Skeletal muscle tissue (tissue), 4 donors: ENCODE data around the gene SPC25. TPM values are rescaled to one million over a fixed set of nuclear protein-coding genes. Genes with fewer than 3 reads are reported as not detected.

Experiments used
- H3K27ac ChIP-seq: one replicate; pipeline ENCODE4 v1.7.0; 2013; ENCODE audit warnings: mild to moderate bottlenecking, low read depth, low read length, inconsistent platforms
- H3K27me3 ChIP-seq, 3 donors: one replicate each; pipeline ENCODE4 v1.7.0; 2013; ENCODE audit warnings: low read length in 3 of 3; ENCODE audit not compliant: control insufficient read depth in 3 of 3, insufficient read depth in 3 of 3
- H3K36me3 ChIP-seq, 3 donors: one replicate each; pipeline ENCODE4 v1.7.0; 2013; ENCODE audit warnings: low read length in 3 of 3; ENCODE audit not compliant: control insufficient read depth in 3 of 3, insufficient read depth in 3 of 3
- H3K4me1 ChIP-seq, 3 donors: one replicate each; pipeline ENCODE4 v1.7.0; 2013; ENCODE audit warnings: low read length in 3 of 3, mild to moderate bottlenecking in 3 of 3; ENCODE audit not compliant: control insufficient read depth in 3 of 3, insufficient read depth in 3 of 3
- H3K4me3 ChIP-seq, 3 donors: one replicate each; pipeline ENCODE4 v1.7.0; 2013; ENCODE audit warnings: low read length in 3 of 3
- H3K9ac ChIP-seq, 3 donors: one replicate each; pipeline ENCODE4 v1.7.0; 2013; ENCODE audit warnings: low read length in 3 of 3, mild to moderate bottlenecking in 3 of 3, moderate library complexity in 2 of 3, low read depth in 1 of 3
- H3K9me3 ChIP-seq, 3 donors: one replicate each; pipeline ENCODE4 v1.7.0; 2013; ENCODE audit warnings: low read length in 3 of 3; ENCODE audit not compliant: control insufficient read depth in 3 of 3
- total RNA-seq: library from RNA; depleted of rRNA; stranded (reverse); fragments of >200 nt; gene quantifications from one replicate; pipeline ENCODE4 v1.2.3, GENCODE V29; 2014
- donor health status: Osteomylitis.

Gene SPC25
- total RNA-seq, 1 donor from 2014 or later, result 3.7 TPM

DNA sequence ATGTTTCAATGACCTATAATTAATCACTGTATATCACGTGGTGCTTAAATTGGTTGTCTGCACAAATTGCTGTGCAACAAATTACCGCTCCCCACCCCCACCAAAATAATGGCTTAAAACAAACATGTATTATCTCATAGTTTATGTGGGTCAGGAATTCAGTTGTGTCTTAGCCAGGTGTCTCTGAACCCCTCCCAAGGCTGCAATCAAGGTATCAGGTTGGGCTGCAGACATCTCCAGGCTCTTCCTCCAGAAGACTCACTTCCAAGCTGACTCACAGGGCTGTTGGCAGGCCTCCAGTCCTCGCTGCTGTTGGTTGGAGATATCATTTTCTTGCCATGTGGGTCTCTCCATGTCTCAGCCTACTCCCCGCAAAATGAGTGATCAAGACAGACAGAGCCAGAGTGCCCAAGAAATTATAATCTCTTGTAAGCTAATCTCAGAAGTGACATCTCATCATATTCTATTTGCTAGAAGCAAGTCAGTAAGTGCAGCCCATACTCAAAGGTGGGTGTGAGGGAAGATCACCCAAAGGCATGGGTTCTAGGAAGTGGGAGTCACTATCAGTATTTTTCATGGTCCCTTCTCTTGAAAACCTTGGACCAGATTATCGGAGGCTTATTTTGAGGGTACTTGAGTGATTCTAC lies 38.4 kb downstream of the SPC25 start:
- Histone ChIP-seq H3K27me3 (no peaks in the 10 kb centered on the region), H3K27ac (no peak overlapping the region), H3K4me3 (no peak overlapping the region), H3K9me3 (no peaks in the 10 kb centered on the region), H3K4me1 (peaks cover 0 to 4% (median 0%) of the 10 kb centered on the region in 3 donors), H3K9ac (no peak overlapping the region), H3K36me3 (no peaks in the 10 kb centered on the region)

DNA sequence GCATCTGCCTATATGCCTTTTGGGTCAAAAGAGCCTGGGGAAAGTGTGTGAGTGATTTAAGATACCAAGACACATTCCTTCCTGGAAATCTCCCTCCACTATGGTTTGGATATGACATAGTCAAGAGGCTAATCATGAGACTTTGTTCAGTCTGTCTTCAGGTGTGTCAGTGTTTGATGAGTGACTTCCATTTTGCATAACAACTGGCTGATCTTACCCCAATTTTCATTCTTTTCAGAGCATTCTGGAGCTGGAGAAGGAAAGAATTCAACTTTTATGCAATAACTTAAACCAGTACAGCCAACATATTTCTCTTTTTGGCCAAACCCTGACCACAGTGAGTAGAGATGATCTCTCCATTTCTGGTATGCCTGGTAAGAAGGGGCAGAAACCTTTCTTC lies 39.4 kb downstream of the SPC25 start:
- Histone ChIP-seq H3K27me3 (no peaks in the 10 kb centered on the region), H3K36me3 (no peaks in the 10 kb centered on the region), H3K4me3 (no peak overlapping the region)

DNA sequence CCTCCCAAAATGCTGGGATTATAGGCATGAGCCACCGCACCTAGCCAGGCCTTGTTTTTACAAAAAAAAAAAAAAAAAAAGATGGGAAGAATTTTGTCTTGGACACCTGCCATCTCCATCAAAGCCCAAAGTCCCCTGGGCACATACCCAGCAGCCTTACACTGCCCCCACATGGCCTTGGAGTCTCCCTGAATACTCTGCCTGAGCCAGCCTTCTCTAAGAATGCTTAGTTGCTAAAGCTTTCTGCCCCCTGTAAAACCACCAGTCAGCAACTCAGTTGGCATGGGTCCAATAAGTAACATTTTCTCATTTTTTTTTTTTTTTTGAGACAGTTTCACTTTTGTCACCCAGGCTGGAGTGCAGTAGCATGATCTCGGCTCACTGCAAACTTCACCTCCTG lies 40.6 kb downstream of the SPC25 start:
- H3K27ac ChIP-seq, result no peak overlapping the region
- H3K36me3 ChIP-seq, result no peaks in the 10 kb centered on the region
- H3K27me3 ChIP-seq, result no peaks in the 10 kb centered on the region
- H3K9me3 ChIP-seq, result no peaks in the 10 kb centered on the region
- no peak overlapping the region for H3K4me3 ChIP-seq
- H3K4me1 ChIP-seq, result peaks cover 0 to 4% (median 0%) of the 10 kb centered on the region in 3 donors
- no peak overlapping the region for H3K9ac ChIP-seq

More for the DNA sequence above, 39.4 kb downstream of the SPC25 start:
- Histone ChIP-seq H3K4me1 (peaks cover 0 to 4% (median 0%) of the 10 kb centered on the region in 3 donors), H3K9ac (no peak overlapping the region), H3K27ac (no peak overlapping the region), H3K9me3 (no peaks in the 10 kb centered on the region)

DNA sequence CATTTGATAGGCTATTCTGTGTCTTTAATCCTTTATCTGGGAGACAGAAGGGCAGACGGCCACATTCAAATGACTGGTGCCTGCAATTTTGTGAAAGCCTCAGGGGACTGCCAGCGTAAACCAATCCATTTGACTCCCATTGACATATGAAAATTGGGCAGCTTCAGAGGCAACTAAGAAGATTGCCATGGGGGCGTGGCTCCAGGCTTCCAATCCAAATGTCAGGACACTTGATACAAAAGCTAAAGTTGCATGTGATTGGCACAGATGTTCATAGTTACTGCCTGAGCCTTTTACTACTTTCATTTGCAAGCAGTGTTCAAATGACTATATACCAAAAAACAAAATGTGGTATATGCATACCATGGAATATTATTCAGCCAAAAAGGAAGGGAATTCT lies 42.0 kb downstream of the SPC25 start:
- Histone ChIP-seq H3K9ac (peak overlapping the region in 1 of 3 donors; percentile 14), H3K9me3 (no peaks in the 10 kb centered on the region), H3K36me3 (peaks cover 0 to 2% (median 0%) of the 10 kb centered on the region in 3 donors), H3K27ac (no peak overlapping the region), H3K4me1 (peaks cover 0 to 4% (median 0%) of the 10 kb centered on the region in 3 donors), H3K27me3 (no peaks in the 10 kb centered on the region), H3K4me3 (peak overlapping the region in 1 of 3 donors; percentile 33)

DNA sequence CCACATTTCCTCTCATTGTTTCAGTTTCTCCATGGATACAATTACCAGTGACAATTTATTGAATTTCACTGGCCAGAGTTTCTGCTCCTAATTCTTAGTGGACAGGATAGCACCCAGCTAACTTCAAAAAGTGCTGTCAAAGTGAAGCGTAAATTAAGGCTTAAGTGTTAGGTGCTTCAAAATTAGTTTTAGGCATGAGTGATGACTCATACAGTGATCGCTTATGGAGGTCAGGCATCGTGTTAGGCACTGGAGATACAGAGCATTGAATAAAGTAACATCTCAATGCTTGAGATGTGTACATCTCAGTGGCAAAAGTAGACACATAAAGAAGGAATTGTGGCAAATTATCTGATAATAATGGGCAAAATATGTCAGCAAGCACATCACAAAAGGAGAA lies 47.0 kb downstream of the SPC25 start:
- no peaks in the 10 kb centered on the region for H3K27me3 ChIP-seq
- H3K9me3 ChIP-seq, result no peaks in the 10 kb centered on the region
- peaks cover 0 to 2% (median 0%) of the 10 kb centered on the region in 3 donors for H3K36me3 ChIP-seq
- H3K4me3 ChIP-seq, result no peak overlapping the region
- H3K4me1 ChIP-seq, result no peaks in the 10 kb centered on the region
- H3K9ac ChIP-seq, result no peak overlapping the region
- no peak overlapping the region for H3K27ac ChIP-seq

DNA sequence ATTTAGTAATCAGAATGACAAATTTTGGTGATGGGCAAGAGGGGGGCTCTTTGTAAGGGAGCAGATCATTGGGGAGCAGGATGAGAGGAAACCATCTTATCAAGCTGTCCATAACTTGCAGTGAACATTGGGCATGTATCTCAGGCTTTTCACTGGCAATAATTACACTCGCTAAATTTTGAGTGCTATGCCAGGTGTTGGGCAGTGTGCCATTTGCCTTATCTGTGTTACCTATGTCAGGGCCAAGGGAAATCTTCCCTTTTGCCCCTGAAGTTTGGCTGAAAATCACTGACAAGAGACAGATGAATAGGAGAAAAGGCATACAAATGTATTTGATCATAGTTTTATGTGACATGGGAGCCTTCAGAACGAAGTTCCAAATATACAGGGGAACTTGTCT lies 48.8 kb downstream of the SPC25 start:
- Histone ChIP-seq H3K9ac (no peak overlapping the region), H3K9me3 (no peaks in the 10 kb centered on the region), H3K36me3 (peaks cover 0 to 2% (median 0%) of the 10 kb centered on the region in 3 donors), H3K27ac (no peak overlapping the region), H3K27me3 (no peaks in the 10 kb centered on the region), H3K4me1 (no peaks in the 10 kb centered on the region), H3K4me3 (no peak overlapping the region)

DNA sequence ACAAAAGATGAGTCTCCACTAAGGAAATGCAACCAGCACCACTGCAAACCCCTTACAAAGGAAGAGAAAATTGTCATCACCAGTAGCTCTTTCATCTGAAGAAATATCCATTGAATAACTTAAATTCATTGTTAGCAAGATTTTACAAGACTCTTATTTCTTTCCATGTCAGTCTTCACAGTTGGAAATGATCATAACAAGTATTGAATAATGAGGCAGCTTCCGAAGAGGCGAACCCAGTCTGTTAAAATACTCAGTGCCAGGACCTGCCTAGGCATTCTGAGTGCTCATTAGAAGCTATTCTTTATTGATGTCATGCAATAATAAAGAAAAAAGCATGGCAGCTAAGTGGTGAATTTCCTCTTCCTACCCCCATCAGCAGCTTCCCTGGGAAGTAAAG lies 54.3 kb downstream of the SPC25 start:
- no peak overlapping the region for H3K4me3 ChIP-seq
- no peak overlapping the region for H3K9ac ChIP-seq
- peaks cover 0 to 5% (median 0%) of the 10 kb centered on the region in 3 donors for H3K36me3 ChIP-seq
- peaks cover 0 to 2% (median 0%) of the 10 kb centered on the region in 3 donors for H3K9me3 ChIP-seq
- H3K27me3 ChIP-seq, result no peaks in the 10 kb centered on the region
- H3K27ac ChIP-seq, result no peak overlapping the region
- no peaks in the 10 kb centered on the region for H3K4me1 ChIP-seq

DNA sequence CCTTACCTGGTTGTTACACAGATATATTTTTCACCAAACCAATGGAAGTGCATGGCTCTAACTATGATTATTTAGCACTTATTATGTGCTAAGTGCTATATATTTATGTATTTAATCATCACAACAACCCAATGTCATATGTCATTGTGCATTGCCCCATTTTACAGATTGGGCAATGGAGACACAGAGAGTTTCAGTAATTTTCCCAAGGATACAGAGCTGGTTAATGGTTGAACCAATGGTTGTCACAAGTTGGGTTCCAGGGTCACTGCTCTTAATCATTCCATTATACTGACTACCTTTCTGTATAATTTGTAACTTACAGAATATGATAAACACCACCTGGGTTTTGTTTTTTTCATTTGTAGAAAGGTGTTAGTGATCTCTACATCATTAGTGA lies 58.6 kb downstream of the SPC25 start:
- Histone ChIP-seq H3K27ac (no peak overlapping the region), H3K4me3 (no peak overlapping the region), H3K36me3 (peaks cover 0 to 8% (median 0%) of the 10 kb centered on the region in 3 donors), H3K9me3 (peaks cover 0 to 3% (median 2%) of the 10 kb centered on the region in 3 donors), H3K4me1 (no peaks in the 10 kb centered on the region), H3K27me3 (no peaks in the 10 kb centered on the region), H3K9ac (no peak overlapping the region)

DNA sequence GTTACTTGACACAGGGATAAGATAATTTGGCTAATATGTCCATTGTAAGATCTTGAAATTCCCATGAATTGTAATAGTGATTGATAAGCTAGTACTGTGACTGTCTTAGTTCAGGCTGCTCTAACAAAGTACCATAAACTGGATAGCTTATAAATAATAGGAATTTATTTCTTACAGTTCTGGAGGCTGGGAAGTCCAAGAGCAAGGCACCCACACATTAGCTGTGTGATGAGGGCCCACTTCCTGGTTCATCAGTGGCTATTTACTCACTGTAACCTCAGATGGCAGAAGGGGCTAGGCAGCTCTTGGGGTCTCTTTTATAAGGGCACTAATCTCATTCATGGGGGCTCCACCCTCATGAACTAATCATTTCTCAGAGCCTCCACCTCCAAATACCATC lies 59.3 kb downstream of the SPC25 start:
- no peaks in the 10 kb centered on the region for H3K27me3 ChIP-seq
- H3K36me3 ChIP-seq, result peaks cover 0 to 8% (median 0%) of the 10 kb centered on the region in 3 donors
- H3K4me3 ChIP-seq, result no peak overlapping the region
- H3K27ac ChIP-seq, result no peak overlapping the region
- H3K9me3 ChIP-seq, result peaks cover 0 to 3% (median 2%) of the 10 kb centered on the region in 3 donors
- H3K9ac ChIP-seq, result no peak overlapping the region
- no peaks in the 10 kb centered on the region for H3K4me1 ChIP-seq

DNA sequence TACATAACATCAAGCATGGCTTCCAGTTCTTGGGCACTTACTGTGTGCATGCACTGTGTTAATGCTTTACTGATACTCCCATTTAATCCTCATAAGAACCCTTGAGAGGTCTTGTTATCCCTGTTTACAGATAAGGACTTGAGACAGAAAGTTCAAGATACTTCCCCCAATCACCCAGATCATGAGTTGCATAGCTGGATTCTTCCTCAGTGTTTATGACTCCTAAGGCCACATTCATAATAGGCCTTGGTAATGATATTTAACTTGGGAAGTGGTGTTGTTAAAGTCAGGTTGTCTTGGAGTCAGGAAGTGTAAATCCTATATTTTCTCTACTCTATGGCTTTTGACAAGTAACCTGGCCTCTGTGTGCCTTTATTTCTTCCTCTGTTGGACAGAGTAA lies 65.1 kb downstream of the SPC25 start:
- Histone ChIP-seq H3K9me3 (no peaks in the 10 kb centered on the region), H3K9ac (no peak overlapping the region), H3K27ac (no peak overlapping the region), H3K36me3 (peaks cover 0 to 2% (median 0%) of the 10 kb centered on the region in 3 donors), H3K4me3 (no peak overlapping the region), H3K4me1 (no peaks in the 10 kb centered on the region), H3K27me3 (no peaks in the 10 kb centered on the region)
